BLaER1 treated with 17β-estradiol and CSF1 and Interleukin-3, amounts not matched to agents 10 nM and 100 nM (cell line): ENCODE results near the gene UVSSA.
A peak's percentile ranks its signal among the peaks of the same experiment; 100 is the strongest.

Experiments used
- H3K27ac ChIP-seq, 11 experiments: shearing (Covaris generic); formaldehyde crosslinking; 2 replicates each; pipeline ENCODE4 v1.8.1; 2022
- H3K27me3 ChIP-seq, 11 experiments: shearing (Covaris generic); formaldehyde crosslinking; 2 replicates each; pipeline ENCODE4 v1.8.1; 2022
- H3K36me3 ChIP-seq, 11 experiments: shearing (Covaris generic); formaldehyde crosslinking; 2 replicates each; pipeline ENCODE4 v1.8.1; 2022
- H3K4me1 ChIP-seq, 10 experiments: shearing (Covaris generic); formaldehyde crosslinking; 2 replicates each; pipeline ENCODE4 v1.8.1; 2022
- H3K4me2 ChIP-seq, 11 experiments: shearing (Covaris generic); formaldehyde crosslinking; 2 replicates each; pipeline ENCODE4 v1.8.1; 2022
- H3K4me3 ChIP-seq, 10 experiments: shearing (Covaris generic); formaldehyde crosslinking; 2 replicates each; pipeline ENCODE4 v1.8.1; 2022
- H3K9ac ChIP-seq, 11 experiments: shearing (Covaris generic); formaldehyde crosslinking; 2 replicates each; pipeline ENCODE4 v1.8.1; 2022
- H3K9me3 ChIP-seq, 11 experiments: shearing (Covaris generic); formaldehyde crosslinking; replicated peaks in 1 of 11; 2 replicates each; pipeline ENCODE4 v1.8.1; 2022
- H4K20me1 ChIP-seq, 11 experiments: shearing (Covaris generic); formaldehyde crosslinking; 2 replicates each; pipeline ENCODE4 v1.8.1; 2022
- Cebpa-rat ChIP-seq, 11 experiments: shearing (Covaris generic); IDR thresholded peaks; 2 replicates each; pipeline ENCODE4 v1.8.1; 2022

The UVSSA gene

GRCh38 chr4:1338752-1339414 is 8.1 kb upstream of the UVSSA start:
- Histone ChIP-seq H3K27me3 (no peaks in the 10 kb centered on the region), H3K4me3 (no peak overlapping the region), H3K4me1 (peaks cover 15 to 39% (median 21%) of the 10 kb centered on the region in 10 experiments; a peak in 19 of 20 replicates), H3K9me3 (peaks cover 0 to 30% (median 13%) of the 10 kb centered on the region in 11 experiments; a peak in 15 of 22 replicates), H3K27ac (no peak overlapping the region), H3K36me3 (peaks cover 68 to 76% (median 72%) of the 10 kb centered on the region in 11 experiments), H3K4me2 (no peak overlapping the region), H4K20me1 (peaks cover 0 to 30% (median 6%) of the 10 kb centered on the region in 11 experiments; a peak in 5 of 22 replicates), H3K9ac (no peak overlapping the region)
- no peak for TF ChIP-seq Cebpa-rat (IDR thresholded peaks at IDR 0.05)

GRCh38 chr4:1339489-1339888 is 7.5 kb upstream of the UVSSA start:
- no peak for TF ChIP-seq Cebpa-rat (IDR thresholded peaks at IDR 0.05)
- peaks cover 11 to 34% (median 16%) of the 10 kb centered on the region in 10 experiments; a peak in 19 of 20 replicates for H3K4me1 ChIP-seq
- H3K9ac ChIP-seq, result no peak overlapping the region
- no peak overlapping the region for H3K4me3 ChIP-seq
- H3K4me2 ChIP-seq, result no peak overlapping the region
- peaks cover 0 to 28% (median 13%) of the 10 kb centered on the region in 11 experiments; a peak in 15 of 22 replicates for H3K9me3 ChIP-seq
- no peak overlapping the region for H3K27ac ChIP-seq
- no peaks in the 10 kb centered on the region for H3K27me3 ChIP-seq
- H3K36me3 ChIP-seq, result peaks cover 64 to 72% (median 68%) of the 10 kb centered on the region in 11 experiments
- peaks cover 0 to 30% (median 6%) of the 10 kb centered on the region in 11 experiments; a peak in 5 of 22 replicates for H4K20me1 ChIP-seq

- peaks cover 56 to 64% (median 60%) of the 10 kb centered on the region in 11 experiments for H3K36me3 ChIP-seq
These were observed 6.7 kb upstream of the UVSSA start for GRCh38 chr4:1340181-1340747.

GRCh38 chr4:1340861-1341260 is 6.1 kb upstream of the UVSSA start:
- peaks cover 55 to 61% (median 58%) of the 10 kb centered on the region in 11 experiments for H3K36me3 ChIP-seq
- H3K27me3 ChIP-seq, result no peaks in the 10 kb centered on the region
- H4K20me1 ChIP-seq, result peaks cover 0 to 30% (median 6%) of the 10 kb centered on the region in 11 experiments; a peak in 5 of 22 replicates
- no peak for TF ChIP-seq Cebpa-rat (IDR thresholded peaks at IDR 0.05)
- H3K4me2 ChIP-seq, result no peak overlapping the region
- no peak overlapping the region for H3K27ac ChIP-seq
- peaks cover 17 to 39% (median 23%) of the 10 kb centered on the region in 10 experiments for H3K4me1 ChIP-seq
- peaks cover 0 to 15% (median 5%) of the 10 kb centered on the region in 11 experiments; a peak in 13 of 22 replicates for H3K9me3 ChIP-seq
- no peak overlapping the region for H3K9ac ChIP-seq
- H3K4me3 ChIP-seq, result no peak overlapping the region

More at GRCh38 chr4:1340181-1340747, 6.7 kb upstream of the UVSSA start:
- no peak overlapping the region for H3K4me2 ChIP-seq
- TF ChIP-seq Cebpa-rat (IDR thresholded peaks at IDR 0.05), result no peak
- no peak overlapping the region for H3K9ac ChIP-seq
- peaks cover 13 to 34% (median 18%) of the 10 kb centered on the region in 10 experiments for H3K4me1 ChIP-seq
- H3K9me3 ChIP-seq, result peaks cover 0 to 21% (median 7%) of the 10 kb centered on the region in 11 experiments; a peak in 15 of 22 replicates
- H3K27ac ChIP-seq, result no peak overlapping the region
- no peak overlapping the region for H3K4me3 ChIP-seq
- H3K27me3 ChIP-seq, result no peaks in the 10 kb centered on the region
- H4K20me1 ChIP-seq, result peaks cover 0 to 30% (median 6%) of the 10 kb centered on the region in 11 experiments; a peak in 5 of 22 replicates

- no peak for TF ChIP-seq Cebpa-rat (IDR thresholded peaks at IDR 0.05)
These were observed 5.0 kb upstream of the UVSSA start for GRCh38 chr4:1342003-1342402.

GRCh38 chr4:1344696-1345095 is 2.3 kb upstream of the UVSSA start:
- Histone ChIP-seq H3K27me3 (no peaks in the 10 kb centered on the region), H3K4me2 (peak overlapping the region; percentile 86 to 98 (median 93)), H3K27ac (peak overlapping the region in 2 of 11 experiments; percentile 89 to 93; a peak in 2 of 22 replicates), H3K9ac (peak overlapping the region in 9 of 11 experiments; percentile 14 to 95 (median 91); a peak in 13 of 22 replicates), H3K9me3 (no peaks in the 10 kb centered on the region), H3K36me3 (peaks cover 16 to 23% (median 21%) of the 10 kb centered on the region in 11 experiments), H3K4me1 (peaks cover 33 to 46% (median 39%) of the 10 kb centered on the region in 10 experiments), H4K20me1 (peaks cover 0 to 19% (median 5%) of the 10 kb centered on the region in 11 experiments; a peak in 5 of 22 replicates), H3K4me3 (peak overlapping the region in 2 of 10 experiments; percentile 1 to 96; a peak in 1 of 20 replicates)
- no peak for TF ChIP-seq Cebpa-rat (IDR thresholded peaks at IDR 0.05)

More at GRCh38 chr4:1342003-1342402, 5.0 kb upstream of the UVSSA start:
- no peak overlapping the region for H3K27ac ChIP-seq
- peaks cover 43 to 50% (median 46%) of the 10 kb centered on the region in 11 experiments for H3K36me3 ChIP-seq
- peaks cover 0 to 30% (median 6%) of the 10 kb centered on the region in 11 experiments; a peak in 5 of 22 replicates for H4K20me1 ChIP-seq
- peaks cover 17 to 34% (median 20%) of the 10 kb centered on the region in 10 experiments for H3K4me1 ChIP-seq
- peaks cover 0 to 3% (median 0%) of the 10 kb centered on the region in 11 experiments; a peak in 3 of 22 replicates for H3K9me3 ChIP-seq
- H3K4me3 ChIP-seq, result no peak overlapping the region
- H3K27me3 ChIP-seq, result no peaks in the 10 kb centered on the region
- no peak overlapping the region for H3K4me2 ChIP-seq
- H3K9ac ChIP-seq, result no peak overlapping the region

GRCh38 chr4:1345903-1346780 is 866 bp upstream of the UVSSA start:
- no peaks in the 10 kb centered on the region for H3K9me3 ChIP-seq
- peak overlapping the region; percentile 86 to 98 (median 93) for H3K4me2 ChIP-seq
- H3K27me3 ChIP-seq, result no peaks in the 10 kb centered on the region
- peaks cover 36 to 53% (median 47%) of the 10 kb centered on the region in 10 experiments for H3K4me1 ChIP-seq
- TF ChIP-seq Cebpa-rat (IDR thresholded peaks at IDR 0.05), result no peak
- peaks cover 2 to 17% (median 8%) of the 10 kb centered on the region in 11 experiments; a peak in 21 of 22 replicates for H3K36me3 ChIP-seq
- H3K4me3 ChIP-seq, result peak overlapping the region; percentile 77 to 97 (median 95)
- peaks cover 0 to 6% (median 0%) of the 10 kb centered on the region in 11 experiments; a peak in 1 of 22 replicates for H4K20me1 ChIP-seq
- H3K9ac ChIP-seq, result peak overlapping the region; percentile 83 to 95 (median 92)
- H3K27ac ChIP-seq, result peak overlapping the region; percentile 84 to 98 (median 90)

- no peaks in the 10 kb centered on the region for H3K9me3 ChIP-seq
- H3K4me1 ChIP-seq, result peaks cover 41 to 66% (median 53%) of the 10 kb centered on the region in 10 experiments
- peak overlapping the region; percentile 89 to 99 (median 95) for H3K27ac ChIP-seq
- H3K27me3 ChIP-seq, result no peaks in the 10 kb centered on the region
- no peak for TF ChIP-seq Cebpa-rat (IDR thresholded peaks at IDR 0.05)
- H4K20me1 ChIP-seq, result peaks cover 0 to 10% (median 4%) of the 10 kb centered on the region in 11 experiments; a peak in 7 of 22 replicates
- peak overlapping the region; percentile 77 to 97 (median 95) for H3K4me3 ChIP-seq
- peak overlapping the region; percentile 87 to 98 (median 95) for H3K9ac ChIP-seq
- H3K36me3 ChIP-seq, result peaks cover 0 to 14% (median 0%) of the 10 kb centered on the region in 11 experiments; a peak in 5 of 22 replicates
- peak overlapping the region; percentile 76 to 97 (median 91) for H3K4me2 ChIP-seq
These were observed 429 bp downstream of the UVSSA start for GRCh38 chr4:1347410-1347864.
